Activated CD4-positive, alpha-beta T cell treated with anti-CD3 and anti-CD28 coated beads, Interleukin-2, amount 50 U/mL, for 24 hours (primary cell): ENCODE data around the gene RAB11FIP5.
A peak's percentile ranks its signal among the peaks of the same experiment; 100 is the strongest.
"Not testable (repeated sequence)": the region's sequence is repeated elsewhere in the genome, so short reads cannot be mapped to it uniquely, and the experiment has no call there.

ENCODE experiments used
- DNase-seq, 2 donors: peaks; one replicate each; pipeline ENCODE4 v3.0.0-alpha.2; 2020; ENCODE audit warnings: low read depth in 1 of 2, low spot score in 1 of 2

The RAB11FIP5 gene

GRCh38 chr2:73112913-73113854, at the start of gene RAB11FIP5:
Gene RAB11FIP5, minus strand, starts transcription at chr2:73112948. Its CDS starts 171 bp downstream, at chr2:73112777.
- DNase-seq: peak; percentile 54 to 60

- no peak for DNase-seq
These were observed 43.9 kb upstream of the RAB11FIP5 start for GRCh38 chr2:73156539-73157124.

GRCh38 chr2:73142937-73143336, 30.2 kb upstream of the RAB11FIP5 start:
- no peak for DNase-seq

- DNase-seq: no peak
These were observed 29.1 kb upstream of the RAB11FIP5 start for GRCh38 chr2:73141896-73142295.

- no peak for DNase-seq
These were observed 22.5 kb upstream of the RAB11FIP5 start for GRCh38 chr2:73135236-73135635.

- no peak for DNase-seq
These were observed 21.7 kb upstream of the RAB11FIP5 start for GRCh38 chr2:73134471-73134870.

- no peak for DNase-seq
These were observed 20.9 kb upstream of the RAB11FIP5 start for GRCh38 chr2:73133566-73134197.

- no peak for DNase-seq
These were observed 19.1 kb upstream of the RAB11FIP5 start for GRCh38 chr2:73131807-73132206.

- DNase-seq: no peak
These were observed 18.0 kb upstream of the RAB11FIP5 start for GRCh38 chr2:73130790-73131189.

- DNase-seq: no peak
These were observed 16.2 kb upstream of the RAB11FIP5 start for GRCh38 chr2:73128841-73129535.

- no peak for DNase-seq
These were observed 9.8 kb upstream of the RAB11FIP5 start for GRCh38 chr2:73122536-73122935.

GRCh38 chr2:73119611-73120239, 7.0 kb upstream of the RAB11FIP5 start:
- not testable (repeated sequence) for DNase-seq

- no peak for DNase-seq
These were observed 4.7 kb upstream of the RAB11FIP5 start for GRCh38 chr2:73117441-73117840.

GRCh38 chr2:73116182-73116960, 3.6 kb upstream of the RAB11FIP5 start:
- DNase-seq: no peak

- DNase-seq: no peak
These were observed 1.6 kb upstream of the RAB11FIP5 start for GRCh38 chr2:73114273-73114867.

- no peak for DNase-seq
These were observed 479 bp downstream of the RAB11FIP5 start for GRCh38 chr2:73112026-73112912.

GRCh38 chr2:73111073-73112025, 1.4 kb downstream of the RAB11FIP5 start:
- DNase-seq: no peak
